ENCODE measurements around the gene ERGIC1. TPM values are rescaled to one million over a fixed set of nuclear protein-coding genes. Genes with fewer than 3 reads are reported as not detected.
A peak's percentile ranks its signal among the peaks of the same experiment; 100 is the strongest.

ERGIC1 gene
- total and polyA plus RNA-seq, 8 donors, result 54.8 to 101 (median 75.6) TPM

- WGBS, 2 donors, result 84 to 88% methylated on average over 8 of the region's 8 CpGs
- no peak for FAIRE-seq
- Histone ChIP-seq H3K9me3 (no peaks in the 10 kb centered on the region), H3K36me3 (no peaks in the 10 kb centered on the region), H3K27ac (peak overlapping the region in 1 of 4 donors; percentile 52), H3K27me3 (no peaks in the 10 kb centered on the region), H3K4me1 (peaks cover 7 to 17% (median 14%) of the 10 kb centered on the region in 3 donors), H3K4me3 (no peak overlapping the region)
- no peak for DNase-seq
- intact Hi-C loops (cut with DNase I), result no loop called here
- no peak for TF ChIP-seq CTCF (IDR thresholded peaks at IDR 0.05)
- peak in 3 of 4 donors; percentile 28 to 30 (median 29) for ATAC-seq
These were observed 19.4 kb downstream of the ERGIC1 start for GRCh38 chr5:172853355-172853975.

DNA sequence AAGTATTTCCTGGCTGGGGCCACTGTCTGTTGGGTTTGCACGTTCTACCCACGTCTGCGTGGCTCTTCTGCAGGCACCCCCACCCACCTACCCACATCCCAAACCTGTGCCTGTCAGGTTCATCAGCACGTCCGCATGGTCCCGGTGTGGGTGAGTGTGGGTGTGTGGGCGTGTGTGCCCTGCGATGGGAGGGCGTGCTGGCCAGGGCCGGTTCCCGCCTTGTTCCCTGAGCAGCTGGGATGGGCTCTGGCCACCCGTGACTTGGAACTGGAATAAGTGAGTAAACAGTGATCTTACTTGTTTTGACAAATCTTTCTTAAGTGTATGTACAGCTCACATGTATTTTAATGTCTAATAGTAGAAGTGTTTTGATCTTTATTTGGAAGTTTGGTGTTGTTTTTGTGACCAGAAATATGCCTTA is 20.4 kb downstream of the ERGIC1 start:
- no peaks in the 10 kb centered on the region for H3K36me3 ChIP-seq
- intact Hi-C loops (cut with DNase I), result no loop called here
- H3K27ac ChIP-seq, result peak overlapping the region in 2 of 4 donors; percentile 2 to 52
- ATAC-seq (peak; percentile 36 to 58 (median 55)), FAIRE-seq (no peak), DNase-seq (peak in 1 of 6 donors; percentile 58)
- H3K4me1 ChIP-seq, result peaks cover 17 to 27% (median 24%) of the 10 kb centered on the region in 3 donors
- H3K4me3 ChIP-seq, result no peak overlapping the region
- WGBS, 2 donors, result 41 to 47% methylated on average over 12 of the region's 12 CpGs
- H3K9me3 ChIP-seq, result no peaks in the 10 kb centered on the region
- no peak for TF ChIP-seq CTCF (IDR thresholded peaks at IDR 0.05)
- H3K27me3 ChIP-seq, result no peaks in the 10 kb centered on the region

DNA sequence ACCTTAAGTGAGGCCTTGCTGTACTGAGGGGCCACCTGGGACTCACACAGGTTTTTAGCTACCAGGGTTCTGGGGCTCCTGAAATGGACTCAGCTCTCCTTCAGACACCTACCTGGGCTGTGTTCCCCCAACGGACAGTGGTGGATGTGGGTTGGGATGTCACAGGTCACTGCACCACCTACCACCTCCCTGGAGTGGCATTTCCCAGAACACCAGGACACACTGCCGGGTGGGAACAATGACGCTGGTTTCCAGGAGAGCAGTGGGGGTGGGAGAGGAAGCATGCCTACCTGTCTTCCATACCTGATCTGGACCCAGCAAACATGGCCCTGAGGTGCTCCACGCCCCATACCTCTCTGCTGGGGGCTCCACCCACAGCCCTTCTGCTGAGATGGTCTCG is 20.9 kb downstream of the ERGIC1 start:
- Histone ChIP-seq H3K9me3 (no peaks in the 10 kb centered on the region), H3K36me3 (no peaks in the 10 kb centered on the region), H3K27ac (peak overlapping the region in 2 of 4 donors; percentile 2 to 52), H3K27me3 (no peaks in the 10 kb centered on the region), H3K4me3 (no peak overlapping the region), H3K4me1 (peaks cover 22 to 32% (median 29%) of the 10 kb centered on the region in 3 donors)
- 90 to 92% methylated on average over 5 of the region's 5 CpGs for WGBS, 2 donors
- ATAC-seq, result no peak
- TF ChIP-seq CTCF (IDR thresholded peaks at IDR 0.05), result no peak
- intact Hi-C loops (cut with DNase I), result no loop called here
- no peak for DNase-seq
- no peak for FAIRE-seq

- Histone ChIP-seq H3K27me3 (no peaks in the 10 kb centered on the region), H3K27ac (peak overlapping the region in 2 of 4 donors; percentile 6 to 52), H3K9me3 (no peaks in the 10 kb centered on the region), H3K4me1 (peaks cover 28 to 39% (median 35%) of the 10 kb centered on the region in 3 donors), H3K36me3 (no peaks in the 10 kb centered on the region), H3K4me3 (no peak overlapping the region)
- FAIRE-seq, result no peak
- no peak for TF ChIP-seq CTCF (IDR thresholded peaks at IDR 0.05)
- intact Hi-C loops (cut with DNase I), result no loop called here
- DNase-seq, result no peak
- 69 to 77% methylated on average over 18 of the region's 18 CpGs for WGBS, 2 donors
- peak in 2 of 4 donors; percentile 12 to 43 for ATAC-seq
These were observed 21.7 kb downstream of the ERGIC1 start for GRCh38 chr5:172855597-172856292.

- 96 to 97% methylated on average over 4 of the region's 4 CpGs for WGBS, 2 donors
- Histone ChIP-seq H3K4me1 (peaks cover 28 to 39% (median 36%) of the 10 kb centered on the region in 3 donors), H3K4me3 (no peak overlapping the region), H3K27ac (peak overlapping the region in 1 of 4 donors; percentile 6), H3K36me3 (no peaks in the 10 kb centered on the region), H3K9me3 (no peaks in the 10 kb centered on the region), H3K27me3 (no peaks in the 10 kb centered on the region)
- ATAC-seq (no peak), FAIRE-seq (no peak), DNase-seq (no peak)
- TF ChIP-seq CTCF (IDR thresholded peaks at IDR 0.05), result no peak
- intact Hi-C loops (cut with DNase I), result no loop called here
These were observed 22.3 kb downstream of the ERGIC1 start for GRCh38 chr5:172856336-172856735.
